C4-2B (cell line): ENCODE results near the gene DNAJA4.

Source experiments
- ZFX ChIP-seq: fragments of 450-650 bp; IDR thresholded peaks from 2 replicates; pipeline ENCODE4 v1.6.1; 2017
- TF ChIP-seq, protein P1 (sequence below): fragments of 450-650 bp; conservative IDR thresholded peaks from 2 replicates; pipeline ENCODE4 v1.5.1; 2017; ENCODE audit warnings: mild to moderate bottlenecking

- TF ChIP-seq, protein P1, sequence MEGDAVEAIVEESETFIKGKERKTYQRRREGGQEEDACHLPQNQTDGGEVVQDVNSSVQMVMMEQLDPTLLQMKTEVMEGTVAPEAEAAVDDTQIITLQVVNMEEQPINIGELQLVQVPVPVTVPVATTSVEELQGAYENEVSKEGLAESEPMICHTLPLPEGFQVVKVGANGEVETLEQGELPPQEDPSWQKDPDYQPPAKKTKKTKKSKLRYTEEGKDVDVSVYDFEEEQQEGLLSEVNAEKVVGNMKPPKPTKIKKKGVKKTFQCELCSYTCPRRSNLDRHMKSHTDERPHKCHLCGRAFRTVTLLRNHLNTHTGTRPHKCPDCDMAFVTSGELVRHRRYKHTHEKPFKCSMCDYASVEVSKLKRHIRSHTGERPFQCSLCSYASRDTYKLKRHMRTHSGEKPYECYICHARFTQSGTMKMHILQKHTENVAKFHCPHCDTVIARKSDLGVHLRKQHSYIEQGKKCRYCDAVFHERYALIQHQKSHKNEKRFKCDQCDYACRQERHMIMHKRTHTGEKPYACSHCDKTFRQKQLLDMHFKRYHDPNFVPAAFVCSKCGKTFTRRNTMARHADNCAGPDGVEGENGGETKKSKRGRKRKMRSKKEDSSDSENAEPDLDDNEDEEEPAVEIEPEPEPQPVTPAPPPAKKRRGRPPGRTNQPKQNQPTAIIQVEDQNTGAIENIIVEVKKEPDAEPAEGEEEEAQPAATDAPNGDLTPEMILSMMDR = no peak
- no peak for TF ChIP-seq ZFX
Measured at GRCh38 chr15:78325092-78325843, 60.9 kb downstream of the DNAJA4 start.
